IPS-11a (cell line): ENCODE measurements around the gene VRK1.

Experiments
- H3K4me3 ChIP-seq: one replicate; pipeline ENCODE4 v1.5.1; 2013; ENCODE audit warnings: low read depth, low read length, control low read depth

The VRK1 gene

DNA sequence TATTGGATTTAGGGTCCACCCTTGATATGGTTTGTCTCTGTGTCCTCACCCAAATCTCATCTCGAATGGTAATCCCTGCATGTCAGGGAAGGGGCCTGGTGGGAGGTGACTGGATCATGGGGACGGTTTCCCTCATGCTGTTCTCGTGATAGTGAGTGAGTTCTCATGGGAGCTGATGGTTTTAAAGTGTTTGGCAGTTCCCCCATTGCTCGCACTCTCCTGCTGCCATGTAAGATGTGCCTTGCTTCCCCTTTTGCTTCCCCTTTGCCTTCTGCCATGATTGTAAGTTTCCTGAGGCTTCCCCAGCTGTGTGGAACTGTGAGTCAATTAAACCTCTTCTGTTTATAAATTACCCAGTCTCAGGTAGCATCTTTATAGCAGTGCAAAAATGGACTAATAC is 118.3 kb downstream of the VRK1 start:
- H3K4me3 ChIP-seq = no peak overlapping the region

DNA sequence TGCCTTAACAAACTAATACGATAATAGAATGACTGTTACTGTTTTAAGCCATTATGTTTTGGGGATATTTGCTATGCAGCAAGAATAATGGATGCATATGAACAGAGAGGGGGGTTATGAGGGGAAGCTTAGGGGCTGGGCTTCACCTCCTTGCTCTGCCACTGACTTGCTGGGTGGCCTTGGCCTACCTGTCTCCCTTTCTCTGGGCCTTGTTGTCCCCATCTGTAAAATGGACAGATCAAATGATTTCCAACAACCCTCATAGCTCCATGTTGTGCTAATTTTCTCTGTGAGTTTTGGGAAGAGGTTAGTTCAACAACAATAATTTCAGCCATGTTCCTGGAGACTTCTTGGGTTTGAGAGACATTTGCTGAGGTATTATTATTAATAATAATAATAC is 119.6 kb downstream of the VRK1 start:
- no peak overlapping the region for H3K4me3 ChIP-seq

DNA sequence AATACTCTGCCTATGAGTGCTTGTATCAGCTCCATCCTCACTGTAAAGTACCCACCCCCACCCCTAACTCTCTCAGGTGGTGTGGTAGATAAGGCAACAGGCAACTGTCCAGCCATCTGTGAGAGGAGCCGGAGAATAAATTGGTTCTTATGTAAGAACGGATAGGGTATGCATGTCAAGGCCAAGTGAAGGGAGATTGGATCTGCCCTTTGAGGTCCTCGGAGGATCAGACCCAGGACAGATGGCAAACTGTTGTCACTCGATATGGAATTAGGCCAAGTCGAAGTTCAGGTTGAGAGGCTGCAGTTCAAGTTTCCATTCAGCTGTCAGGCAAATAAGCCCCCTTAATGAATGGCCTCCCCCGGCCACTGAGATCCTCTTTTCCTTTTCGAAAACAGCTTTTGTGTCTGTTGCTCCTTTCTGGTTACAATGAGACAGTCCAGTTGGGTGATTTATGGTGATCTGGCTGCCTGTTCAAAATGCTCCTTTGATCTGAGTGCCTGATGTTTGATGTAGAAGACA is 120.3 kb downstream of the VRK1 start:
- H3K4me3 ChIP-seq = no peak overlapping the region

DNA sequence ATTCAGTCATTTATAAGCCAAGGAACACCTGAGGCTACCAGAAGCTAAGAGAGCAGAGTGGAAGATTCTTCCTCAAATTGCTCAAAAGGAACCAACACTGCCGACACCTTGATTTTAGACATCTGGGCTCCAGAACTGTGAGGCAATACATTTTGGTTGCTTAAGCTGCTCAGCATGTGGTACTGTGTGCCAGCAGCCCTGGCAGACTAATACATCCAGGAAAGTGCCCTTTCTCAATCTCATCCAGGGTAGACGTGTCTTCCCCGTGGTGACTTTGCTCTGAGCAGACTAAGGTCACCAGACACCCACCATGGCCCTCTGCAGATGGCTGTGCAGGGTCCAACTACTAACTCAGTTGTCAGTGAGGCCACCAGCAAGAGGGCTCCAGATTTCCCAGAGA is 122.8 kb downstream of the VRK1 start:
- H3K4me3 ChIP-seq = no peak overlapping the region

DNA sequence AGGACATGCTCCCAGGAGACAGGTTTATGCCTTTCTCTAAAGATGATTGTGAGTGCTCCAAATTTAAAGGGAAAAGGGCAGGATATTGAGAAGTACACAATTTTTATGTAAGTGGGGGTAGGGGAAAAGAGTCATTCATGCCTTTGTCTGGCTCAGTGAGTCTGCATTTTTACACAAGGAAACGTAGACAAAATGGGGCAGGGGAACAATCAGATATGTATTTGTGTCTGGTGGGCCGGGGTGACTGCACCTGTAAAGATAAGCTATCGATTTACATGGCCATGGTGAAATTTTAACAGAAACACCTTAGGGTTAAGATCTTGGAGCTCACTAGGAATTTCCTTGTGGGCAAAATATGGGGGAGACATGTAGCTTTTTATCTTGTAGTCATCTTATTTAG is 123.6 kb downstream of the VRK1 start:
- H3K4me3 ChIP-seq = no peak overlapping the region

DNA sequence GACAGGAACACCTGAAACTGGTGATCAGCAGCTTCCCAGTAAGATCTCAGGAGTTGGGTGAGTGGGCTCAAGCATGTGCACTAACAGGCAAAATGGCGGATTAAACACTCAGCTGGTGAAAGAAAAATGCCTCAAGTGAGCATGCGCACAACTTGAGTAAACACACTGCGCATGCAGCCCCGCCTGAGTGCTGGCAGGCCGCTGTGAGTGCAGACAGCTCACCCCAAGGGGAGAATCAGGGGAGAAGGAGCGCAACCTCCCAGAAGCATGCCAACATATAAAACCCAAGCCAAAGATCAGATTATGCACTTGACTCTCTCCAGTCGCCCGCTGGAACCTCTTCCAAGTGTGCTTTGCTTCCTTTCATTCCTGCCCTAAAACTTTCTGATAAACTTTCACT is 125.8 kb downstream of the VRK1 start:
- H3K4me3 ChIP-seq = no peak overlapping the region

DNA sequence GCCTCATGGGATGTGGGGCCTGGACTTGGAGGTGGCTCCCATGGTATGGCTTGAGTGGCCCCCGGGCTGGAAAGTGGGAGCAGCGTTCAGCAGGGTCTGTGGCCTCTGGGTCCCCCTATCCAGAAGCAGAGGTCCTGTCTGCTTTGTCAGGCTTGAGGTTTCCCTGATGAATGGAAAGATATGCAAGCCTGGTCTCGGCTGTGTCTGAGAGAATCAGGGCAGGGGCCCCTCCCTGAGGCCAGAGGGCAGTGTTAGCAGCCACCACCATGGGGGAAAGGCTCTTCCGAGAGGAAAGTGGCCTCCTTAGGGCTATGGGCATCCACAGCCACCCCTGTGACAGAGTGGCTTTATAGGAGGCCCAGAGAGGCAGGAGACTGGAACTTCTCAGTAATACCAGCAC is 128.2 kb downstream of the VRK1 start:
- no peak overlapping the region for H3K4me3 ChIP-seq

DNA sequence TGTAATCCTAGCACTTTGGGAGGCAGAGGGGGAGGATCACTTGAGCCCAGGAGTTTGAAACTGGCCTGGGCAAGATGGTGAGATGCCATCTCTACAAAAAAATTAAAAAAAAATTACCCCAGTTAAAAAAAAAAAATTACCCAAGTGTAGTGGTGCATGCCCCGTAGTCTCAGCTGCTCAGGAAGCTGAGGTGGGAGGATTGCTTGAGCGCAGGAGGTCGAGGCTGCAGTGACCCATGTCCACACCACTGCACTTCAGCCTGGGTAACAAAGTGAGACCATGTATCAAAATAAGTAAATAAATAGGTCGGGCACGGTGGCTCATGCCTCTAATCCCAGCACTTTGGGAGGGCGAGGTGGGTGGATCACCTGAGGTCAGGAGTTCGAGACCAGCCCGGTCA is 128.8 kb downstream of the VRK1 start:
- H3K4me3 ChIP-seq = no peak overlapping the region

DNA sequence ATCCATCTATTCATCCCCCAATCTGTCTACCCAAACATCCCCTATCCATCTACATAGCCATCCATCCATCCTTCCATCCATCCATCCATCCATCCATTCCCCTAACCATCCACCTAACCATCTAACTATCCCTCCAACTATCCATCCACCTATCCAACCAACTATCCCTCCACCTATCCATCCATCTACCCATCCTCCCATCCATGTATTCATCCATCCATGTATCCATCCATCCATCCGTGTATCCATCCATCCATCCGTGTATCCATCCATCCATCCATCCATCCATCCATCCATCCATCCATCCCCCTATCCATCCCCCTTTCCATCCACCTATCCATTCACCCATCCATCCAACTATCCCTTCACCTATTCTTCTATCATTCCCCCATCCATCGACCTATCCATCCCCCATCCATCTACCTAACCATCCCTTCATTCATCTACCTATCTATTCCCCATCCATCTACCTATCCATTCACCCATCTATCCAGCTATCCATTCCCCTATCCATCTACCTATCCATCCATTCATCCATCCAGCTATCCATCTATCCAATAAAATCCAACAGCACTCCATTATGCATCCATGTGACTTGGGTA is 131.7 kb downstream of the VRK1 start:
- H3K4me3 ChIP-seq = no peak overlapping the region

DNA sequence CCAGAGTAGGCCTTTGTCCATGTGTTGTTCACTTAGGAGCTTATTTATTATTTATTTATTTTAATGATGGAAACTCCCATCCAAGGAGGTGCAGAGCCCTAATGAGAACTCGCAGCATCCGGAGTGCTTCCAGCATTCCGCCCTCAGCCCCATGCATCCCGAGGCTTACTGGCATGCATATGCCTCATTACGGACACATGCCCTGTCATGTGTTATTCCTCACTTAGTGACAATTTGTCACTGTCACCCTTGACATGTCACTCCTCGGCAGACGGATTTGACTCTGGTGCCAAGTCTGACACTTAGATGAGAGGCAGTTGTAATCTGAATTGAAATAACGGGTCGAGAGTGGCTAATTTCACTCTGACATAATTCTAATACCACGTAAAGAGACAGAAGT is 132.8 kb downstream of the VRK1 start:
- no peak overlapping the region for H3K4me3 ChIP-seq

DNA sequence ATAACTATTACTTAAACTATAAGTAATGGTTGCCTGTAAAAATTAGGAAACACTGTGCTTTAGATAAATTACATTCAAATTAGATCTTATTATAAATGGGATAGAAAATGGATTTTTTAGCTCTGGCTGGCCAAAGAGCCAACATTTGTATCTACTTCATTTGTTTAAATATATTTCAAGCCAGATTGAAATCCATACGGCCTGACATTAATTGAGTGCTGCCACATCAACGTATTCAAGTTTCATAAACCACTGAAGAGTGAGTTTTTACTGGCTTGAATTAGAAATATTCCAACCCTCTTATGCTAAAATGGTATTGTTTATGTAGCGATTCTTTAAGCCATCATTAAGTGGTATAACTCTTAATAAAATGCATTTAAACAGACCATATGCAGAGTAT is 133.3 kb downstream of the VRK1 start:
- no peak overlapping the region for H3K4me3 ChIP-seq
